ENCODE results near the gene CIRBP. TPM values are rescaled to one million over a fixed set of nuclear protein-coding genes. Genes with fewer than 3 reads are reported as not detected.

CIRBP gene
- total RNA-seq, 1 experiment from 2014 or later = 263 TPM

- no peak overlapping the region for H2AFZ ChIP-seq (ENCODE audit: low read length)
- H2BK15ac ChIP-seq (ENCODE audit: low read depth, low read length) = no peak overlapping the region
- H3K23me2 ChIP-seq (ENCODE audit: insufficient read length, low read depth, low read length, poor library complexity, severe bottlenecking) = peaks cover 11% of the 10 kb centered on the region
- no peak overlapping the region for H4K8ac ChIP-seq (replicated peaks; ENCODE audit: insufficient read length, low read depth, low read length)
- peak overlapping the region; percentile 45 for H3K4me2 ChIP-seq (ENCODE audit: insufficient read depth, insufficient read length, low read length)
- H3K27ac ChIP-seq (ENCODE audit: insufficient read length, low read depth, low read length) = no peak overlapping the region
- no CpG with 5 or more reads among the region's 84 CpGs for WGBS (ENCODE audit: extremely low coverage, insufficient read length, low lambda C conversion rate)
- H2BK120ac ChIP-seq (ENCODE audit: low read depth, low read length, poor library complexity, severe bottlenecking) = no peak overlapping the region
- Mint-ChIP-seq H3K4me1 (peaks cover 15 to 23% of the 10 kb centered on the region in 2 experiments), H3K9me3 (no peaks in the 10 kb centered on the region; a peak in 1 of 5 replicates), H3K27me3 (ENCODE audit: low read depth) (peaks cover 1% of the 10 kb centered on the region), H3K36me3 (ENCODE audit: insufficient read depth in 1 of 3, low read depth in 3 of 3) (peaks cover 0 to 10% (median 3%) of the 10 kb centered on the region in 3 experiments; a peak in 4 of 7 replicates), H3K27ac (no peak overlapping the region), H3K4me3 (peak overlapping the region; percentile 76 to 87)
- no peaks in the 10 kb centered on the region for H3K79me1 ChIP-seq (ENCODE audit: insufficient read depth, low read depth, low read length, poor library complexity, severe bottlenecking)
- no peaks in the 10 kb centered on the region for H3K27me3 ChIP-seq (ENCODE audit: insufficient read depth, low read length)
- peak; percentile 91 for DNase-seq
- H3K56ac ChIP-seq (ENCODE audit: insufficient read length, low read depth, low read length) = no peak overlapping the region
- H3K4me1 ChIP-seq (ENCODE audit: insufficient read depth, low read length) = no peaks in the 10 kb centered on the region
- no peak overlapping the region for H3K23ac ChIP-seq (ENCODE audit: insufficient read length, low read depth, low read length)
- no peak overlapping the region for H3K9ac ChIP-seq (ENCODE audit: extremely low read depth, insufficient read length, low read length)
- H4K5ac ChIP-seq (ENCODE audit: insufficient read length, low read depth, low read length) = no peak overlapping the region
- H3K79me2 ChIP-seq (ENCODE audit: insufficient read depth, low read length) = no peaks in the 10 kb centered on the region; the same call in 1 of the 2 replicates
- no peak overlapping the region for H2BK12ac ChIP-seq (ENCODE audit: insufficient read length, low read depth, low read length)
- H2BK20ac ChIP-seq (ENCODE audit: low read depth, low read length, poor library complexity, severe bottlenecking) = no peak overlapping the region
- TF ChIP-seq CTCF (conservative IDR thresholded peaks at IDR 0.05) = peak; percentile 90
- H4K20me1 ChIP-seq (ENCODE audit: control insufficient read depth, insufficient read depth, insufficient read length) = no peaks in the 10 kb centered on the region
- H2AK5ac ChIP-seq (ENCODE audit: insufficient read length, low read length) = no peak overlapping the region
- no peak overlapping the region for H3K4ac ChIP-seq (ENCODE audit: low read depth, low read length)
- H3K9me3 ChIP-seq (ENCODE audit: control insufficient read depth, low read depth, low read length) = no peaks in the 10 kb centered on the region
- no peak overlapping the region for H4K91ac ChIP-seq (ENCODE audit: insufficient read length, low read depth, low read length)
- peak overlapping the region; percentile 82 for H3K14ac ChIP-seq (ENCODE audit: insufficient read depth, low read length)
- no peak overlapping the region for H3T11ph ChIP-seq (ENCODE audit: low read length)
- H2BK5ac ChIP-seq (ENCODE audit: insufficient read length, low read length) = no peak overlapping the region
- H3K18ac ChIP-seq (ENCODE audit: insufficient read length, low read depth, low read length) = peak overlapping the region; percentile 70
These were observed 29.1 kb upstream of the CIRBP start for GRCh38 chr19:1239796-1240737.
